HepG2 (cell line): ENCODE data around the gene ZNF26. TPM values are rescaled to one million over a fixed set of nuclear protein-coding genes. Genes with fewer than 3 reads are reported as not detected.

Experiments used
- ATM ChIP-seq: fragments of 450-650 bp; IDR thresholded peaks from 2 replicates; pipeline ENCODE4 v1.7.1; 2017; ENCODE audit warnings: mild to moderate bottlenecking, borderline replicate concordance
- EEA1 ChIP-seq: sonication (generic); formaldehyde crosslinking; IDR thresholded peaks from 2 replicates; pipeline ENCODE4 v1.5.1; 2020; ENCODE audit warnings: mild to moderate bottlenecking, missing genetic modification reagents, borderline replicate concordance
- HDAC6 ChIP-seq: fragments of 200-600 bp; sonication (generic); IDR thresholded peaks from 2 replicates; pipeline ENCODE4 v1.7.0; 2017; ENCODE audit warnings: mild to moderate bottlenecking, antibody characterized with exemption, low read length, low read depth
- IRF2 ChIP-seq: IDR thresholded peaks from 2 replicates; pipeline ENCODE4 v1.6.1; 2018; ENCODE audit warnings: missing genetic modification reagents, missing compliant biosample characterization
- MIXL1 ChIP-seq: IDR thresholded peaks from 2 replicates; pipeline ENCODE4 v1.6.1; 2016
- NFIC ChIP-seq: IDR thresholded peaks from 2 replicates; pipeline ENCODE4 v1.6.1; 2012; ENCODE audit warnings: mild to moderate bottlenecking, low read length, inconsistent platforms
- ZIK1 ChIP-seq: sonication (generic); formaldehyde crosslinking; IDR thresholded peaks from 2 replicates; pipeline ENCODE4 v1.5.0; 2020; ENCODE audit warnings: mild to moderate bottlenecking, low read depth, missing genetic modification reagents, borderline replicate concordance
- ZNF557 ChIP-seq: sonication (generic); formaldehyde crosslinking; IDR thresholded peaks from 2 replicates; pipeline ENCODE4 v1.4.0; 2020; ENCODE audit warnings: missing genetic modification reagents
- ZNF773 ChIP-seq: sonication (generic); formaldehyde crosslinking; IDR thresholded peaks from 2 replicates; pipeline ENCODE4 v1.4.0; 2020; ENCODE audit warnings: missing genetic modification reagents, borderline replicate concordance
- ZSCAN20 ChIP-seq: sonication (generic); formaldehyde crosslinking; IDR thresholded peaks from 2 replicates; pipeline ENCODE4 v1.4.0; 2020; ENCODE audit warnings: missing genetic modification reagents, mild to moderate bottlenecking, borderline replicate concordance
- polyA plus RNA-seq, 8 experiments: library from polyadenylated mRNA; depleted of rRNA in 3 of 8; stranded (reverse) in 7 of 8; unstranded in 1 of 8; fragments of >200 nt; fragmentation: Illumina TruSeq in 4 of 8; extraction: Trizol in 4 of 8; gene quantifications; 2 replicates each; pipeline versions ENCODE4 v1.2.1 to v1.2.3, GENCODE V29; 2011 to 2016; ENCODE audit warnings: low read depth in 4 of 8, missing spikeins in 1 of 8, mixed read lengths in 1 of 8; ENCODE audit not compliant: insufficient read depth in 1 of 8
- total RNA-seq, 5 experiments: library from RNA; depleted of rRNA; stranded (reverse); fragments of >200 nt; fragmentation: Illumina TruSeq; extraction: Trizol; gene quantifications; 2 replicates each; pipeline ENCODE4 v1.2.3, GENCODE V29; 2016; ENCODE audit warnings: low read depth in 1 of 5
- TF ChIP-seq, protein P1 (sequence below): sonication (generic); formaldehyde crosslinking; IDR thresholded peaks from 2 replicates; pipeline ENCODE4 v1.4.0; 2020; ENCODE audit warnings: missing genetic modification reagents, borderline replicate concordance
- TF ChIP-seq, protein P2 (sequence below): sonication (generic); formaldehyde crosslinking; conservative IDR thresholded peaks from 2 replicates; pipeline ENCODE4 v1.8.0; 2022; ENCODE audit warnings: low read depth, missing genetic modification reagents
- TF ChIP-seq, protein P3 (sequence below): IDR thresholded peaks from 2 replicates; pipeline ENCODE4 v1.6.1; 2012; ENCODE audit warnings: low read depth, low read length, improper control_type of control experiment
- TF ChIP-seq, protein P4 (sequence below): sonication (generic); formaldehyde crosslinking; IDR thresholded peaks from 2 replicates; pipeline ENCODE4 v1.5.0; 2020; ENCODE audit warnings: mild to moderate bottlenecking, missing genetic modification reagents
- TF ChIP-seq, protein P5 (sequence below): IDR thresholded peaks from 2 replicates; pipeline ENCODE4 v1.6.1; 2016; ENCODE audit warnings: low read depth, control low read depth

The ZNF26 gene
- total and polyA plus RNA-seq, 2 of the 13 experiments (the other 11 are each of a cell fraction or from before 2014, with no cell fraction given): 3.8 to 6.5 TPM

DNA sequence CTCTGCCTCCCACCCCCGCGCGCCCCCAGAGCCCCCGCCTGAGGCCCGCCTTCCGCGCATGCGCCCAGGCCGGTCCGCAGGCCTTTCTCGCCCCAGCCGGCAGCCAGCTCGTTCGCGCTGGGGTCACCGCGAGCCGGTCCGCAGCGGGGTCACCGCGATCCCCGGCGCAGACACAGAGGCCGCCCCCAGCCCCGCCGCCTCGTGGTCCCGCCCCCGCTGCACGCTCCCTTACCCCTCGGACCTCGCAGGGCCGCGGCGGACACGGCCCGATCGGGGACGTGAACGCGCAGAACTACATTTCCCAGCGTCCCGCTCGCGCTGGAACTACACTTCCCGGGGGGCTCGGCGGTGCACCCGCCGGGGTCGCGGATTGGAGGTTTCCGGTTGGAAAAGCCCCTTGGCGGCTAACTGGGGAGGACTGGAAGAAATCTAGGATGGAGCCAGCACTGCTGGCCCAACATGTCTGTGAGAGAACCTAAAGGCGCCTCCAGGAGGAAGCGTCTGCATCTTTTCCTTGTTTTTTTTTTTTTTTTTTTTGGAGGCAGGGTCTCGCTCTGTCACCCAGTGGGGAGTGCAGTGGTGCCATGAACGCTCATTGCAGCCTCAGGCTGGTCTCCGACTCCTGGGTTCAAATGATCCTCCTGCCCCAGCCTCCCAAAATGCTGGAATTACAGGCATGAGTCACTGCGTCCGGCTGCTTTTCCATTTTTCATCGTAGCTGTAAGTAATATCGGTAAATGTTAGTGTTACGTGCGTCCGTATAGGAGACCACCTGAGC, 30.0 kb upstream of the ZNF26 start, which contains the start of gene ZNF605 (continued):
- TF ChIP-seq, protein P1, sequence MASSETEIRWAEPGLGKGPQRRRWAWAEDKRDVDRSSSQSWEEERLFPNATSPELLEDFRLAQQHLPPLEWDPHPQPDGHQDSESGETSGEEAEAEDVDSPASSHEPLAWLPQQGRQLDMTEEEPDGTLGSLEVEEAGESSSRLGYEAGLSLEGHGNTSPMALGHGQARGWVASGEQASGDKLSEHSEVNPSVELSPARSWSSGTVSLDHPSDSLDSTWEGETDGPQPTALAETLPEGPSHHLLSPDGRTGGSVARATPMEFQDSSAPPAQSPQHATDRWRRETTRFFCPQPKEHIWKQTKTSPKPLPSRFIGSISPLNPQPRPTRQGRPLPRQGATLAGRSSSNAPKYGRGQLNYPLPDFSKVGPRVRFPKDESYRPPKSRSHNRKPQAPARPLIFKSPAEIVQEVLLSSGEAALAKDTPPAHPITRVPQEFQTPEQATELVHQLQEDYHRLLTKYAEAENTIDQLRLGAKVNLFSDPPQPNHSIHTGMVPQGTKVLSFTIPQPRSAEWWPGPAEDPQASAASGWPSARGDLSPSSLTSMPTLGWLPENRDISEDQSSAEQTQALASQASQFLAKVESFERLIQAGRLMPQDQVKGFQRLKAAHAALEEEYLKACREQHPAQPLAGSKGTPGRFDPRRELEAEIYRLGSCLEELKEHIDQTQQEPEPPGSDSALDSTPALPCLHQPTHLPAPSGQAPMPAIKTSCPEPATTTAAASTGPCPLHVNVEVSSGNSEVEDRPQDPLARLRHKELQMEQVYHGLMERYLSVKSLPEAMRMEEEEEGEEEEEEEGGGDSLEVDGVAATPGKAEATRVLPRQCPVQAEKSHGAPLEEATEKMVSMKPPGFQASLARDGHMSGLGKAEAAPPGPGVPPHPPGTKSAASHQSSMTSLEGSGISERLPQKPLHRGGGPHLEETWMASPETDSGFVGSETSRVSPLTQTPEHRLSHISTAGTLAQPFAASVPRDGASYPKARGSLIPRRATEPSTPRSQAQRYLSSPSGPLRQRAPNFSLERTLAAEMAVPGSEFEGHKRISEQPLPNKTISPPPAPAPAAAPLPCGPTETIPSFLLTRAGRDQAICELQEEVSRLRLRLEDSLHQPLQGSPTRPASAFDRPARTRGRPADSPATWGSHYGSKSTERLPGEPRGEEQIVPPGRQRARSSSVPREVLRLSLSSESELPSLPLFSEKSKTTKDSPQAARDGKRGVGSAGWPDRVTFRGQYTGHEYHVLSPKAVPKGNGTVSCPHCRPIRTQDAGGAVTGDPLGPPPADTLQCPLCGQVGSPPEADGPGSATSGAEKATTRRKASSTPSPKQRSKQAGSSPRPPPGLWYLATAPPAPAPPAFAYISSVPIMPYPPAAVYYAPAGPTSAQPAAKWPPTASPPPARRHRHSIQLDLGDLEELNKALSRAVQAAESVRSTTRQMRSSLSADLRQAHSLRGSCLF (CRISPR knock-in tag): no peak
- TF ChIP-seq EEA1 (CRISPR knock-in tag) (no peak), NFIC (no peak), HDAC6 (no peak), MIXL1 (CRISPR knock-in tag) (no peak), ZNF773 (CRISPR knock-in tag) (no peak), ATM (no peak), ZSCAN20 (no peak), IRF2 (CRISPR knock-in tag) (peak; percentile 77; the same call in 1 of the 2 replicates), ZNF557 (no peak), ZIK1 (no peak)
- TF ChIP-seq, protein P2, sequence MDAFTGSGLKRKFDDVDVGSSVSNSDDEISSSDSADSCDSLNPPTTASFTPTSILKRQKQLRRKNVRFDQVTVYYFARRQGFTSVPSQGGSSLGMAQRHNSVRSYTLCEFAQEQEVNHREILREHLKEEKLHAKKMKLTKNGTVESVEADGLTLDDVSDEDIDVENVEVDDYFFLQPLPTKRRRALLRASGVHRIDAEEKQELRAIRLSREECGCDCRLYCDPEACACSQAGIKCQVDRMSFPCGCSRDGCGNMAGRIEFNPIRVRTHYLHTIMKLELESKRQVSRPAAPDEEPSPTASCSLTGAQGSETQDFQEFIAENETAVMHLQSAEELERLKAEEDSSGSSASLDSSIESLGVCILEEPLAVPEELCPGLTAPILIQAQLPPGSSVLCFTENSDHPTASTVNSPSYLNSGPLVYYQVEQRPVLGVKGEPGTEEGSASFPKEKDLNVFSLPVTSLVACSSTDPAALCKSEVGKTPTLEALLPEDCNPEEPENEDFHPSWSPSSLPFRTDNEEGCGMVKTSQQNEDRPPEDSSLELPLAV (CRISPR knock-in tag): no peak
- TF ChIP-seq, protein P3, sequence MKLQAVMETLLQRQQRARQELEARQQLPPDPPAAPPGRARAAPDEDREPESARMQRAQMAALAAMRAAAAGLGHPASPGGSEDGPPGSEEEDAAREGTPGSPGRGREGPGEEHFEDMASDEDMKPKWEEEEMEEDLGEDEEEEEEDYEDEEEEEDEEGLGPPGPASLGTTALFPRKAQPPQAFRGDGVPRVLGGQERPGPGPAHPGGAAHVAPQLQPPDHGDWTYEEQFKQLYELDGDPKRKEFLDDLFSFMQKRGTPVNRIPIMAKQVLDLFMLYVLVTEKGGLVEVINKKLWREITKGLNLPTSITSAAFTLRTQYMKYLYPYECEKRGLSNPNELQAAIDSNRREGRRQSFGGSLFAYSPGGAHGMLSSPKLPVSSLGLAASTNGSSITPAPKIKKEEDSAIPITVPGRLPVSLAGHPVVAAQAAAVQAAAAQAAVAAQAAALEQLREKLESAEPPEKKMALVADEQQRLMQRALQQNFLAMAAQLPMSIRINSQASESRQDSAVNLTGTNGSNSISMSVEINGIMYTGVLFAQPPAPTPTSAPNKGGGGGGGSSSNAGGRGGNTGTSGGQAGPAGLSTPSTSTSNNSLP: no peak
- TF ChIP-seq, protein P4, sequence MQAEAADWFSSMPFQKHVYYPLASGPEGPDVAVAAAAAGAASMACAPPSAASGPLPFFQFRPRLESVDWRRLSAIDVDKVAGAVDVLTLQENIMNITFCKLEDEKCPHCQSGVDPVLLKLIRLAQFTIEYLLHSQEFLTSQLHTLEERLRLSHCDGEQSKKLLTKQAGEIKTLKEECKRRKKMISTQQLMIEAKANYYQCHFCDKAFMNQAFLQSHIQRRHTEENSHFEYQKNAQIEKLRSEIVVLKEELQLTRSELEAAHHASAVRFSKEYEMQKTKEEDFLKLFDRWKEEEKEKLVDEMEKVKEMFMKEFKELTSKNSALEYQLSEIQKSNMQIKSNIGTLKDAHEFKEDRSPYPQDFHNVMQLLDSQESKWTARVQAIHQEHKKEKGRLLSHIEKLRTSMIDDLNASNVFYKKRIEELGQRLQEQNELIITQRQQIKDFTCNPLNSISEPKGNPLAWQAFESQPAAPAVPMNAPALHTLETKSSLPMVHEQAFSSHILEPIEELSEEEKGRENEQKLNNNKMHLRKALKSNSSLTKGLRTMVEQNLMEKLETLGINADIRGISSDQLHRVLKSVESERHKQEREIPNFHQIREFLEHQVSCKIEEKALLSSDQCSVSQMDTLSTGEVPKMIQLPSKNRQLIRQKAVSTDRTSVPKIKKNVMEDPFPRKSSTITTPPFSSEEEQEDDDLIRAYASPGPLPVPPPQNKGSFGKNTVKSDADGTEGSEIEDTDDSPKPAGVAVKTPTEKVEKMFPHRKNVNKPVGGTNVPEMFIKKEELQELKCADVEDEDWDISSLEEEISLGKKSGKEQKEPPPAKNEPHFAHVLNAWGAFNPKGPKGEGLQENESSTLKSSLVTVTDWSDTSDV: no peak
- TF ChIP-seq, protein P5, sequence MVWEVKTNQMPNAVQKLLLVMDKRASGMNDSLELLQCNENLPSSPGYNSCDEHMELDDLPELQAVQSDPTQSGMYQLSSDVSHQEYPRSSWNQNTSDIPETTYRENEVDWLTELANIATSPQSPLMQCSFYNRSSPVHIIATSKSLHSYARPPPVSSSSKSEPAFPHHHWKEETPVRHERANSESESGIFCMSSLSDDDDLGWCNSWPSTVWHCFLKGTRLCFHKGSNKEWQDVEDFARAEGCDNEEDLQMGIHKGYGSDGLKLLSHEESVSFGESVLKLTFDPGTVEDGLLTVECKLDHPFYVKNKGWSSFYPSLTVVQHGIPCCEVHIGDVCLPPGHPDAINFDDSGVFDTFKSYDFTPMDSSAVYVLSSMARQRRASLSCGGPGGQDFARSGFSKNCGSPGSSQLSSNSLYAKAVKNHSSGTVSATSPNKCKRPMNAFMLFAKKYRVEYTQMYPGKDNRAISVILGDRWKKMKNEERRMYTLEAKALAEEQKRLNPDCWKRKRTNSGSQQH (CRISPR knock-in tag): peak; percentile 21; the same call in 1 of the 2 replicates
